ENCODE measurements around the gene RILPL2. TPM values are rescaled to one million over a fixed set of nuclear protein-coding genes. Genes with fewer than 3 reads are reported as not detected.

RILPL2 gene
- total and polyA plus RNA-seq, 9 of the 15 experiments (the other 6 are each of a cell fraction or from before 2014, with no cell fraction given), result 0.61 to 5.8 (median 4.3) TPM

- TF ChIP-seq HDGF (IDR thresholded peaks at IDR 0.05) (0 out of 2 replicates have a peak, but pooled peaks have one; percentile 49), TGIF2 (CRISPR knock-in tag; IDR thresholded peaks at IDR 0.05) (no peak), CBX8 (IDR thresholded peaks at IDR 0.05; ENCODE audit: borderline replicate concordance, extremely low read depth, low read depth, low read length, poor library complexity, severe bottlenecking) (no peak), MTA2 (IDR thresholded peaks at IDR 0.05; ENCODE audit: low read depth) (no peak), HMBOX1 (IDR thresholded peaks at IDR 0.05) (no peak; the same call in 1 of the 2 replicates), CEBPZ (IDR thresholded peaks at IDR 0.05; ENCODE audit: borderline replicate concordance, low read depth, low read length) (no peak), SP2 (IDR thresholded peaks at IDR 0.05; ENCODE audit: extremely low read depth, low read depth, low read length, poor library complexity, severe bottlenecking) (no peak), FOXA3 (CRISPR knock-in tag; conservative IDR thresholded peaks at IDR 0.05 in 1 of 2, IDR thresholded peaks at IDR 0.05 in 1 of 2) (no peak), BCOR (IDR thresholded peaks at IDR 0.05) (peak; percentile 99), PHF20 (IDR thresholded peaks at IDR 0.05; ENCODE audit: partially characterized antibody) (peak; percentile 35), BACH1 (tag; IDR thresholded peaks at IDR 0.05) (no peak), ZNF740 (CRISPR knock-in tag; IDR thresholded peaks at IDR 0.05) (no peak), ZNF740 (tag; IDR thresholded peaks at IDR 0.05) (0 out of 4 replicates have a peak, but pooled peaks of 1 of the 2 experiments have one; percentile 18), E2F5 (CRISPR knock-in tag; IDR thresholded peaks at IDR 0.05) (no peak), ZNF41 (CRISPR knock-in tag; conservative IDR thresholded peaks at IDR 0.05) (no peak)
These were observed 53.8 kb downstream of the RILPL2 start (continued) for GRCh38 chr12:123382684-123383083.

Data from K562 (cell line).